Activated T-cell treated with anti-CD3 and anti-CD28 coated beads, Interleukin-2, amount 50 U/mL, for 48 hours (primary cell): ENCODE measurements around the gene AFF1.
"Not testable (repeated sequence)": the region's sequence is repeated elsewhere in the genome, so short reads cannot be mapped to it uniquely, and the experiment has no call there.

Experiments
- DNase-seq, 2 experiments: peaks; one replicate each; pipeline ENCODE4 v3.0.0-alpha.2; 2020

Gene AFF1

DNA sequence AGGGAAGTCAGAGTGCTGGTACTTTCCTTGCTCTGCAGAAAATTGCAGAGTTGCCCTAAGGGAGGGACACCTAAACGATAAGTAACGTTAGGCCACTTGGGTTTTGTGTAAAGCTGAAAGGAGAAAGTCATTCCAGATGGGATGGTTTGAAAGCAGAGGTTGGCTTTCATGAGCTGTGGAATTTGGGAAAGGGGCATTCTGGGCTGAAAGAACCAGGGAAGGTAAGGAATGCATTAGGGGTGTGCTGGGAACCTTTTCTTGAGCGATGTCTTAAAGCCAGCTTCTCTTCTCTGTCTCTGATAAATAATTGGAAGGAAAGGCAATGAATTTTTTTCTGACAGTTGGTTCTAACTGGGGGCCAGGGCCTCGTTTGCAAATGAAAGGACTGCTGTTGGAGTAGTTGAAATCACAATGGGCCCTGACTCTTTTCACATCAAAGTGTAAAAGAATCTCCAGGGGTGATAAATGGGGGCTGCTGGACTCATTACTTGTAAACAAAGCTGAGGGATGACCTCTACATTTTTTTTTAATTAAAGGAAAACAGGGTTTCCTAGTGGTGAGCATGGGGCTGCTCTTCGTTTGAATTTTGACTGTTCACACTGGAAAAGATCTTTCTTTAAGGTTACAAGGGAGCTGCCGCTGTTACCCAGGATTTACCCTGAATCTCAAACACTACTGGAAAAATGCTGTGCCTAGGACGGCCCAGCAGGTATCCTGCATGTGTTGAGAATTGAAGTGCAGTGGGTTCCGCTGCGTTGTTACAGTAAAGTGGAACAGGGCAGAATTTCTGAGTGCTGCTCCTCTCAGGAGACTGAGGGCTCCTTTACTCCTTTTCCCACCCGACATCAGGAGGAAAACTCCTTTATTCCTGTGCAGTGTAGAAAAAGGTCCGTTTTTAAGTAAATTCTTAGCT lies 25.0 kb downstream of the AFF1 start:
- no peak for DNase-seq

DNA sequence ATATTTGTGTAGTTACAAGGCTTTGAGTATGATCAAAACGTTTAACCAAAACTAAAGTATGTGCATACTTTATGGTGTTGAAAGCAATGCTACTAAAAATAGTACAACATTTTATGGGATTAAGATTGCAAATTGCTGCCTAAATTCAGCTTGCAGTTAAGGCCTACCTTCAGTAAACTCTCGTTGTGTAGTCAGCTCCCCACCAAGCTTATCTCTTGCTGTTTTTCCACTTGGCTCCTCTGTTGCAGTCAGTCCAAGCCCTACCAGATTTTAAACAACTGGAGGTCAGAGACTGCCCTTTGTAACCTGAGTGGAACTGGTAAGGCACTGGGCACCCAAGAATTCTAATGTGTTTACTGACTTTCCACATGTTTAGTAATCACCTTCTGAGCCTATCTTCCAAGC lies 25.7 kb downstream of the AFF1 start:
- no peak for DNase-seq

DNA sequence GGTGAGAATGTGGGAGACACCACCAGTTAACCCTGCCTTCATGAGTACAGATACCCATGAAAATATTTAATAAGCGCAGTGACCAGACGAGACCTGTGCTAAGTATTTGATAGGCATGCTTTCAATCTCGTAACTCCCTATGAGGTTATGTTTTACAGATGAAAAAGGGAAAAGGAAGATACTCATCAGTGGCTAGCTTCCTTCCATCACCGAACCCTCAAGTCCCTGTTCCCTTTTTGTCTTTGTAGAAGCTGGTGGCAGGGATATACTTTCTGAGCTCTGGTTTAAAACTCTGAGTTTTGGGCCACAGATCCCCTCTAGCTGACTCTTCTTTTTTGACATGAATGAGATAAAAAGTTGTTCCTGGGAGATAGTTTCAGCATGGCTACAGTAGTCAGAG lies 26.3 kb downstream of the AFF1 start:
- no peak for DNase-seq

DNA sequence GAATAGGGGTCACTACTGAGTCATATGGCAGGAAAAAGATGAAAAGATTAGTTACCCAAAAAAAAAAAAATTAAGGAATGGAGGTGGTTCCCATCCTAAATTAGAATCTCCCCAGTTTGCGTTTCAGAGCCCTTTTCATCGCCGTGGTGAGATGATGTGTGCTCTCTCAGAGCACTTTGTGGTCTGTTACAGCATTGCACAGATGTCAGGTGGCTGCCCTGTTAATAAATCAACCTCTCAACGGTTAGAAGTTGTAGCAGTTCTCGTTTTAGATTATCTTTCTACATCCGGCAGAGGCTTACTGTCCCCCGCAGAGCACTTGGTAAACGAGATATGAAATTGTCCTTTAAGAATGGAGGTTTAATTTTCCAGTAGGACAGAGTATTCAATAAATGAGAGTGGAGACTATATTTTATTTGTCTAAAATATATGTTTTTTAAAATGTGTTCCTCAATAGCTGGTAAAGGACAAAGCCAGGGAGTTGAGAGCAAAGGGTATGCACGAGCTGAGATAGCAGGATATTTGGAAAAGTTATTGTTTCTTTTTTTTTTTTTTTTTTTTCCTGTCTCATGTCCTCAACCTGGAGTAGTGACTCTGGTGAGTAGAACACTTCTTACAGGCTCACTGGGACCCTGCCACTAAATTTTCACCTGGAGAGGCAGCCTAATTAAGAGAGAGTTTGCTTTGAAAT lies 26.9 kb downstream of the AFF1 start:
- no peak for DNase-seq

DNA sequence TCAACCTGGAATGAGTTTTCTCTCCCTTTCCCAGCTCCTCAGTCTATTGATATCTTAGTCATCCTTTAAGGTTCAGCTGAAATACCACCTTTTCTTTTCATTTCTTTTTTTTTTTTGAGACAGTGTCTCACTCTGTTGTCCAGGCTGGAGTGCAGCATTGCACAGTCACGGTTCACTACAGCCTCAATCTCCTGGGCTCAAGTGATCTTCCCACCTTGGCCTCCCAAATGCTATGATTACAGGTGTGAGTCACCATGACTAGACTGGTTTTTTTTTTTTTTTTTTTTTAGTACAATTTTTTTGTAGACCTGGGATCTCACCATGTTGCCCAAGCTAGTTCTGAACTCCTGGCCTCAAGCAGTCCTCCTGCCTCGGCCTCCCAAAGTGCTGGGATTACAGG lies 28.9 kb downstream of the AFF1 start:
- no peak for DNase-seq

DNA sequence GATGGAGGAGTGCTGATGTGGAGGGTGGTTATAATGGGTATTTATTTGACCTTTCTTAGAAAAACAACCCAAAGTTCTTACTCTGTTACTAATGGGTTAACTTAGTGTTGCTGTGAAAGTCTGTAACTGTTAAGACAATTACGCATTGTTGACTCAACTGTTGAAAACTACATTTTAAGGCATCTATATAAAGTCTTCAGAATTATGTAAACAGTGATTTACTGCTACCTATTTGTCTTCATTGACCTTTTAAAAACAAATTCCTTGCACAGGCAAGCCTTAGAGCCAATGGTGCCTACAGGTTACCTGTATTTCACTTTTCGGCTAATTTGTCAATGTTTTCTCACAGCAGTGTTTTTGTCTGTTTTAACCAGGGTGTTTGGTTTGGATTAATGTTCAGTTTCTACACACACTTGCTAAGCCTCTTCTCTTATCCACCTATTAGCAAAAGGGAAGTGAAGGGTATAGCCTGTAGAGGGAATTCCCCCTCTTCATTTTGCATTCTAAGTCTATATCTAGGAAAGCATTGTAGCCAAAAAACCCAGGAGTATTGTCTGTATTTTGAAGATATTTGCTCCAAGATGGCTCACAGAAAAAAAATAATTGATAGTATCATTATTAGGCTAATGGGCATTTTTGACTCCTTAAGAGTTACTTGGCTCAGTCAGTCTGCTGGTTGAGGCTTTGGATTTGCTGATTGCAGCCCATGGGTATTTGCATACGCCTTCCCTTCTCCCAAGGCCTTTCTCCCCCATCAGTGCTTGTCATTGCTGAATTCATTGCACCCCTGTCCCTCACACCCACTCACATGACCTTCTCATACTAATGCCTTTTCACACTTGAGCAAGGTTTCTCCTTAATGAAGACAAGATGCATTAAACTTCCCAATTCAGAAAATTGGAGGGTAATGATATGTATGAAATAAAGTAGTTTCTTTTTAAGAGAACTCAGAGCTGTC lies 30.5 kb downstream of the AFF1 start:
- no peak for DNase-seq

DNA sequence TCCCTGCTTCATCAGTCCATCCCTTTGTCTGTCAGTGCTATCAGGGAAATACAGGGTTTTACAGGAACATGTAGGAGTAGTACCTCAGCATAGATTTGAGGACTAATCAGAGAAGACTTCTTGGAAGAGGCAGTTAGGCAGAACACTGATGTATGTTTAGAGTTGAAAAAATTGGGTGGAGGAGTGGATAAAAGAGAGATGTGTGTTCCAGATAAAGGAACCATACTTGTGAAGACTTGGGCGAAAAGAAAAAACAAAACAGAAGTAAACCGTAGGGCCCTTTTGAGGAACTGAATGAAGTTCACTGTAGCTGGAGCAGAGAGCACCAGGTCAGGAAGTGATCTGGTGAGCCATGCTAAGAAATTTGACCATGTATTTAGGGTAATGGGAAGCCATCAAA lies 32.3 kb downstream of the AFF1 start:
- DNase-seq, result no peak

DNA sequence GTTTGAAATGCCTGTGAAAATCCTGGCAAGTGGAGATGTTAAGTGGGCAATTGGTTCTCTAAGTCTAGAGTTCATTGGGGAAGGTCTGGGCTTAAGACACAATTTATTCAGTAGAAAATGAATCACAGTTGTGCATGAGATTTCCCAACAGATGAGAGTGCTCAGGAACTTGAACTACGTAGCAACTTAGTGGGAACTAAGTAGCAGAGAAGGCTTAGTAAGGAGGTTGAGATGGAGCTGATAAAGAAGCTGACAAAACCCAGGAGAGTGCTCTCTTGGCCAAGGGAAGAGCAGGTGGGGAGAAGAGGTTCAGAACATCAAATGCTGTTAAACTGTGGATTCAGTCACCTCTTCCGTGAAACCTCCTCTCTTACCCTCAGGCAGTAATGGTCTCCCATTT lies 33.0 kb downstream of the AFF1 start:
- no peak for DNase-seq

DNA sequence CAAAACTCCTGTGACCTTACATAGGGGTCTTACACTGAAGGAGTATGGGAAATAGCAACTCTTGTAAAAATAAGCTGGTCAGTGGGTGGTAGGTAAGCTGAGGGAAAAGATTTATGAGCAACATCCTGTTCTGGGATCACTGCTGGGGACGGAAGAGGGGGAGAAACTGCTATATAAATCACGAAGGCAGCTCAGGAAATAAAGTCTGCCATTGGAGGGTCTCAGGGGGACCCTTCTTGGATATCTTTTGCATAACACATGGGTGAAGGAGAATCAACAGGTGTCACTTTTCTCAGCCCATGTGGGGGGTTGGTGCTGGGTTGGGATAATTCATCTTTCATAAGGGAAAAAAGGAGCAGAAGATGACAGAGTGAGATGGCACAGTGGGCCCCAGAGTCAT lies 33.7 kb downstream of the AFF1 start:
- DNase-seq, result no peak

DNA sequence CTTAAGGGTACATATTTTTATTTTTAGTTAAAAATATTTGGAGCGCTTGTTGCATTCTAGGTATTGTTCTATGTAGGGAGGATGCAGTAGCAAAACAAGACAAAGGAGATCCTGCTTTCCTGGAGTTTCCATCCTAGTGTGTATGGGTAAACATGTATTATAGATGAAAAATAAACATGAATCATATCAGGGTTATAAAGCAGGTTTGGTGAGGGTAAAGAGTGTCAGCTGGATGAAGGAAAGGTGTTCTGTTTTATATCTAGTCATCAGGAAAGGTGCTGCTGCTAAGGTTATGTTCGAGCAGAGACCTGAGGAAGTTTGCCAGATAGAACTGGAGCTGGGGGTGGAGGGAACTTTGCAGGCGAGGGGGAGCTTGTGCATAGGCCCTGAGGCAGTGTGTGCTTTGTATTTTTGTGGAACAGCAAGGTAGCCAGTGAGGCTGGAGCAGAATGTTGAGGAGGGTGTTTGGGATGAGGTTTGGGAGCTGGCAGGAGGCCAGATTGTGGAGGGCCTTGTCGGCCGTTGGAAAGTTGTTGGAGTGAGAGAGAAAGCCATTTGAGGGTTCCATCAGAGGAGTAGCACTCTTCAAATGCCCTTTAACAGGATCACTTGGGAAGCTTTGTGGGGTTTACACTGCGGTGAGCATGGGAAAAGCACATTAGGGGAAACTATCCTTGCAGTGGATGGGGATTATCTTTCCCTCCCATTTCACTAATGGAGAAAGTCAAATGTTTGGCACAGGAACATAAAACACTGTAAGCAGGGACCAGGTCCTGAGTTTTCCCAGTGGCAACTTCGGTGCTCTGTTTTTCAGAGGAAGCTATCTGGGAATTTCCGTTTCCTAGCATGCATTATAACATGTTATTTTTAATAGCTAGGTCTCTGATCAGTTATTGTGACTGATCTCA lies 35.9 kb downstream of the AFF1 start:
- DNase-seq, result no peak

DNA sequence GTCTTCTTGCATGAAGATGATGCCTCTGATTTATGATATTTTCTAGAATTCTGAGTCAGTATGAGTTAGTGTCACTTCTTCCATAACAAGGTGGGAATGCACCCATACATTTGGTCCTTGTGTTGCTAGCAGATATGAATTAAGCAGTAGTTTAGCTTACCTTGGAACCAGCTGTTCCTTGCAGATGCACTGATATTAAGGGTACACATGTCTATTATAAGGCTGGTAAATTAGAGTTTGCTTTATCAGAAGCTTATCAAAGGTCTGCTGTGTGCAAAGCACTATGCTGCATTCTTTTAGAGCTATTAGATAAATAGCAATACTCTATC lies 36.5 kb downstream of the AFF1 start:
- no peak for DNase-seq

DNA sequence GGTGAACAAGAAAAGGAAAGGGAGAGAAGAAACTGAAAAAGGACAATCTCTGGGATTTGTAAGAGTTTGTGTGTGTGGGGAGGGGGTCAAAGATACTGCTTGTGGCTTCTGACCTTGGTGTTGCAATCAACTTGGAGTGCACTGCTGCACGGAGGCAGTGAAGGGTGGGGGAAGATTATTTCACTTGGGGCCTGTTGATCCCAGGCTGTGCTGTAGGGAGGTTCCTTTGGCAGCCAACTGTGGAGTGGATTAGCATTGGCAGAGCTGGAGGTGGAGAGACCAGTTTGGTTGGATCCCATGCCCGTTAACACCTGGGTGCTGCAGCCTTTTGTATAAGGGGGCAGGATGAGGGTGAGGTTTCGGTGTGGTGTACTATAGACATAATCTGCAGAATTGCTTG lies 38.2 kb downstream of the AFF1 start:
- DNase-seq, result no peak

DNA sequence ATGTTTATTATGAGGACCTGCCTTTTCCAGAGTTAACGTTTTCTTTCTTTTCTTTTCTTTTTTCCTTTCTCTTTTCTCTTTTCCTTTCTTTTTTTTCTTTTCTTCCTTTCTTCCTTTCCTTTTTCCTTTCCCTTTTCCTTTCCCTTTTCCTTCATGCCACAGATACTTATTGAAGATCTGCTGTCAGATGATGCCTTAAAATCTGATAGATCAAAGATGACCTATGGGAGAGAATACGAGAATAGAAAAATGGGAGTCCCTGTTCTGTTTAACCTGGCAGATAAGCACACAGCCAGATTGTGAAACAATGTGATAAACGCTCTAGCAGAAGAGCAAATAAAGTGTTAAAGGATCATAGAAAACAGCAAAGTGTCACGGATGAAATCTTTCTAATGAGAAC lies 38.9 kb downstream of the AFF1 start:
- DNase-seq, result no peak

DNA sequence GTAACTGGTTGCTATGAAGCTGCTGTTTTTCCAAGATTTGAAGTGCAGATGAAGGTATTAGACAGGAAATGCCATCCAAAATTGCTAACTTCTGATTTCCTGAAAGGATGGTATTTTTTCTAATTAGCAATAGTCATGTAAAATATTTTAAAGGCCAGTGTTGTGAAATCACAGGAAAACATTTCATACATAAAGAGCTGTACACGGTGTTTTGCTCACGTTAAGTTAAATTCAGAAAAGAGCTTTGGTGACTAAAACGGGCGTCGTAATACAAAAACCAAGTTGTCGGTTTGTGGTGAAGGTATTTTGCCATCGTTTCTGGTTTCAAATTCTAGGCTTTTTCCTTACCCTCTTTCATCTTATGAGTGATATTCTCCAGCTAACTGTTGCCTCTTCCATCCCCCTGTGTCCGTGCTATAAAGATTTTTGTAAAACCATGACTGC lies 39.8 kb downstream of the AFF1 start:
- no peak for DNase-seq

DNA sequence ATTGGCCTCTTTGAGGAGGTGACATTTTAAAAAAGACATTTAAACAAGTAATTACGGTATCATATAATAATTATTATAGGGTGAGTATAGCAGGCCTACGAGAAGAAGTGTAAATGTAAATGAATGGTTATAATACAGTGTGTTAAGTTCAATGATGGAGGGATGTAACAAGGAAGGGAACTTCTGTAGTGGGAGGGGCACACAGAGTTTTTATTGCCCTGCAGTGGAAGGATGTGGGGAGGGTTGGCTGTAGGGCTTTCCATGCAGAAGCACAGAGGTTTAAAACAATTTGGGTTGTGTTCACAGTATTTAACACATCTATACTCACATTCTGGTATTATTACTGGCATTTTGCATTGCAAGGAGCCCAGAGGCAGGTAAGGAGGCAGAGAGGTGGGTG lies 41.1 kb downstream of the AFF1 start:
- DNase-seq, result no peak

DNA sequence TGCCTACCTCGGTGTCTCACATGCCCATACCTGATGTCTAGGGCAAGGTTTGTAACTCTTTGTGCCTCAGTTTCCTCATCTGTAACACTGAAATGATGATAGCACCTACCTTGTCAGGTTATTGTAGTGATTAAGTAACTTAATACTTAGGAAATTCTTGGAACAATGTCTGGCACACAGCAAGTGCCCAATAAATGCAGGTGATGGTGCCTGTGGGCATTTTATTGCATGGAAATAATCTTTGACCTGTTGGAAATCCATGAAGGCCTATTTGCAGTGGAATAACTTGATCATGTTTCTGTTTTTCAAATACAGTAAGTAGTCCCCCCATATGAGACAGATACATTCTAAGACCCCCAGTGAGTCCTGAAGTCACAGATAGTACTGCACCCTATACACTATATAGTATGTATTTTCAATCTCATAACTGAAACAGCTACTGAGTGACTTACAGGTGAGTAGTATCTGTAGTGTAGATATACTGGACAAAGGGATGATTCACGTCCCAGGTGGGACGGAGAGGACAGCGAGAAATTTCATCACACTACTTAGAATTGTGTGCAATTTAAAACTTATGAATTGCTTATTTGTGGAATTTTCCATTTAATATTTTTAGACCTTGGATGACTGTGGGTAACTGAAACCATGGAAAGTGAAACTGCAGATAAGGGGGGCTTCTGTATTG lies 42.1 kb downstream of the AFF1 start:
- DNase-seq, result no peak

DNA sequence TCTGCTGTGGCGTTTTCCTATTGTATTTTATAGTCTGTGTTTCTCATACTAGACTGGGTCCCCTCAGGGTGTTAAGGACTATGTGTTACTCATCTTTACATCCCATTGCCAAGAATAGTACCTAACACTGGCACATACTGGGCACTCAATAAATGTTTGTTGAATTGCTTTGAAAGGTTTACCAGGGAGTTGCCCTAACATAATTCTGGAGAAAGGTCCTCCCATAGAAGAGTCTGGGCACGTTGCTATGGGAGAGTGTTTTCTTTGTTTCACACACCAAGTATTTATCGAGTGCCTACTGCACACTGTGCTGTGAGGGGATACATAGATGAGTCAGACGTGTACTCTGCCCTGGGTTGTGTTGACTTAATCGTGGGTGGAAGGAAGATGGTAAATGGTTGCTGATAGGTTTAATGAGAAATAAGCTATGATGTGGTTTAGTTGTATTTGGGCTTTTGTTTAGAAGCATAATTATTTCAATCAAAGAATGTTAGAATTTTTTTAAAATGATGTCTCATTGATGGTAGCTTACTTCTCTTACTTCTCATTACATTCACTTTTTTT lies 42.9 kb downstream of the AFF1 start:
- DNase-seq, result no peak

DNA sequence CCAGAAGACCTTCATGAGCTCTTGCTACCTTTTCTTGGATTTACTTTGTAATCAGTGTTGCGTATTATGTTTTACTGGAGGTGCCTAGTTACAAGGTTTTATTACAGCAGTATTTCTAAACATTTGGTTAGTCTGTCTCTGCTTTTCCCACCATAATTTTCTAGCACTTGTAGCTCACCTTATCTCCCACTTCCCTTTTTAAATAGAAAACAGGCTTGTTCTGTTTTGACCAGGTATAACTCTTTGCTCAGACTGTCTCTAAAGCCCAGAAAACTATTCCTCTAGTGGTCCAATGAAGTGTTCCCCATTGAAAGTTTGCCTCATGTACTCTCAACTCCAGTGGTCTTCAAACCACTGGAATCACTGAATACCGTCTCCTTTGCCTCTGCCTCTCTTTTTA lies 43.9 kb downstream of the AFF1 start:
- DNase-seq, result no peak

DNA sequence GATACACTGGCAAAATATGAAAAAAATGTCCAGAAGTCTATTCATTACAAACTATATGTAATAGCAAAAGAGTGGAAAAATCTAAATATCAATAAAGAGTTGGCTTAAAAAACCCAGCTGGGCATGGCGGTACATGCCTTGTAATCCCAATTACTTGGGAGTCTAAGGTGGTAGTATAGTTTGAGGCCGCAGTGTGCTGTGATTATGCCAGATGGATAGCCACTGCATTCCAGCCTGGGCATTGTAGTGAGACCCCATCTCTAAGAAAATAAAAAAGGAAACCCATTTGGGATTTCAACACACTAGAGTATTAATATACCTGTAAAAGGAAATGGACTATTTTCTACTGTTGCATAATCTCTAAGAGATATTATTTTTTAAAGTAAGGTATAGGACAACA lies 45.4 kb downstream of the AFF1 start:
- DNase-seq, result no peak

DNA sequence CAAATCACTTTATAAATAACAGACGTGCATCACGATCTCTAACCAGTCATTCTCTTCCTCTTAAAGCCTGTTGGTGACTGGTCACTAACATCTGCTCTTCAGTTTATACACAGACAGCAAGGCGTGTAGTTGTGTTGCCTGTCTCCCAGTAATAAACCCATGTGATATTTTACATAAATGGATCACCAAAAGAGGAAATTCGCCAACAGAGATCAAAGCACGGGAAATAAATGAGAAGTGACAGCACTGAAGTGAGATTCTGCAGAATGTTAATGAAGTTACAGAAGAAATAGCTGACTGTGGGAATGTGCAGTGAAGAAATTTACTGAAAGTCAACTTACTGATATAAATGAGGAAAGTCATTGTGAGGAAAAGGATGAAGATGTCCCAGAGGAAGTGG lies 47.0 kb downstream of the AFF1 start:
- no peak for DNase-seq

DNA sequence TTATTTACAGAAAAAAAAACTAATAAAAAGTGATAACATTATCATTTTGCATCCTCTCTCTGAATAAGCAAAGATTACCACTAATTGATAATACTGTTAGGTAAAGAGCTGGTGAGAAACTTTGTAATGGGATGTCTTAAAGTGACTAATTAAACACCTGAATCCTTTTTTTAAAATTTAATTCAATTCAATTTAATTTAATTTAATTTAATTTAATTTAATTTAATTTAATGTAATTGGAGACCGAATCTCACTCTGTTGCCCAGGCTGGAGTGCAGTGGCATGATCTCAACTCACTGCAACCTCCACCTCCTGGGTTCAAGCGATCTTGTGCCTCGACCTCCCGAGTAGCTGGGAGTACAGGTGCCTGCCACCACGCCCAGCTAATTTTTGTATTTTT lies 51.0 kb downstream of the AFF1 start:
- DNase-seq, result not testable (repeated sequence)
